ENCODE results near the gene BST1.

Gene BST1, protein sequence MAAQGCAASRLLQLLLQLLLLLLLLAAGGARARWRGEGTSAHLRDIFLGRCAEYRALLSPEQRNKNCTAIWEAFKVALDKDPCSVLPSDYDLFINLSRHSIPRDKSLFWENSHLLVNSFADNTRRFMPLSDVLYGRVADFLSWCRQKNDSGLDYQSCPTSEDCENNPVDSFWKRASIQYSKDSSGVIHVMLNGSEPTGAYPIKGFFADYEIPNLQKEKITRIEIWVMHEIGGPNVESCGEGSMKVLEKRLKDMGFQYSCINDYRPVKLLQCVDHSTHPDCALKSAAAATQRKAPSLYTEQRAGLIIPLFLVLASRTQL

DNA sequence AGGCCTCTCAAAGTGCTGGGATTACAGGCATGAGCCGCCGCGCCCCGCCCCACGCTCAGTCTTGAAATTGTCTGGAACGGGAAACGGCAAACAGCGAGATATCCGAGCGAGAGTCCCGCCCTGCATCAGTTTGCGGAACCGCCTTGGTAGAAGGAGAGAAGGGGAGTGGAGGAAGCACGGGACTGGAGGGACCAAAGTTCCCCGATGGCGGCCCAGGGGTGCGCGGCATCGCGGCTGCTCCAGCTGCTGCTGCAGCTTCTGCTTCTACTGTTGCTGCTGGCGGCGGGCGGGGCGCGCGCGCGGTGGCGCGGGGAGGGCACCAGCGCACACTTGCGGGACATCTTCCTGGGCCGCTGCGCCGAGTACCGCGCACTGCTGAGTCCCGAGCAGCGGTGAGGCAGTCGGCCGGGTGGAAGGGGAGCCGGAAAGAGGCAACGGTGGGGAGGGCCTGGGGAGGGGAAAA, at the start of gene BST1:
Gene BST1, plus strand, starts transcription at position 125 of the 463 bp plus-strand sequence. Its CDS starts 80 bp downstream, at position 205.
- DNase-seq: peak; percentile 89

- DNase-seq: no peak
These were observed 49.4 kb upstream of the BST1 start for GRCh38 chr4:15653420-15653819.

DNA sequence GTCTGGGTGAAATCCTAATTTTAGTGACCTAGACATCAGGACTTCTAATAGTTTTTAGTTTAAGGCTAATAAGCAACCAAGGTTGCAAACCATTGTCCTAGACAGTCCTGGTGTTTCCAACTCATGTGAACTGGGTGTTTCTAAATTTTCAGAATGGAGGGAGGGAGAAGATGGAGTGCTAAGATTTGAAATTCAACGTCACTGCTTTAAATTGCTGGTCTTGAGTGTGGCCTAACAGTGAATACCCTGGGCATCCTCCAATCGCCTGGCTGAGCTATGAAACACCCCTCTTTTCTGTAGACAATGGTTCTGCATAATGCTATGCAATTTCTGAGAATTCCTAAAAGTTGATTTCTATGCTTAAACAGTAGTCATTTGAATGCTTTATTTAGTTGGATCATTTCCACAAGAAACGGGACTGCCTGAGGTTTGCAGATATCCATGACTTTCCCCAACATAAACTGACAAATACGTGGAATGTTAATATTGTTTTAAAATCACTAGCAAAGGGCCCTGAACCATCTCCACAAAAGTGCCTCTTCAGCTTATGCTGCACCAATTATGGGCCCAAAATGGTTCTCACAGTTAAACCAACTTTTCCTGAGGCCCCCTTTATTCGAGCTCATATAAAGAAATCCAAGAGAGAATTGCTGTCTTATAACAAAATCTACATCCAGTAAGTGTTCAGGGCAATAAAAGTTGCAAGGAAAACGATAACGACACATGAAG, 48.8 kb upstream of the BST1 start:
- peak; percentile 94 for DNase-seq

GRCh38 chr4:15654593-15655222, 48.2 kb upstream of the BST1 start:
- peak; percentile 63 for DNase-seq

DNA sequence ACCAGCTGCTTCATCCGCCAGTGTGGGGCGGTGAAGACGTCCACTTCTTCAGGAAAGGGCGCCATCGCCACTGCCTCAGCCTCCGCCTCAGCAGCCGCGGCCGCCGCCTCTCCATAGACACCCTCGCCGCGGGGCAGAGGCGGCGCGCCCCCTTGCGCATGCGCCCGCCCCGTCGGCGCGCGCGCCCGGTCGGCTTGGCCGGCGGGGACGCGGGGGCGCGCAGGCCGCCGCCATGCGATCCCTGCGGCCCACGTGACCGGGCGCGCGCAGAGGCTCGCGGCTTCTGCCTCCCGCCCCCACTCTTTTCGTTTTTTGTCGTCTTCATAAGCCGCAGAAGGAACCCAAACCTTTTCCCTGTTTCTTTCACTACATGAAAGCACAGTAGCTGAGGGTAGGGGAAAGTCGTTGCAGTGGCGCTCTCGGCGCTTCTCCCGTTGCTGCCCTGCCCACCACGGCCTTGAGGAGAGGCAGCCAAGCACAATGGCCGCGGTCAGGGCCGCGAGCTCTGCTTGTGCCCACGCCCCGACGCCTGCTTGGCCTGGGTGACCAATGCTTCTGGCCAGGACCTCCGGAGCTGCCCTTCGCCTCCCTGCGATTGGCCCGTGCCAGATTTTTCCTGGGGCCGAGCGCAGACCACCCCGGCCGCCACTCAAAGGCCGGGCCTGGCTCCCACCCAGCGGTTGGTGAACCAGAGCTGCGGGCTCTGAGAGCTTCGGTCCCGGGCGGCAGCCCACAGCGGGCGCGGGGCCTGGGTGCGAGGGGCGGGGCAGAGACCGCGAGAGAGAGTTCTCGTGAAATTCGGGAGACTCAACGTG, 47.4 kb upstream of the BST1 start, which contains the start of gene FBXL5:
Gene FBXL5, minus strand, starts transcription at position 135 of the 815 bp plus-strand sequence. Its CDS starts 70 bp downstream, at position 65.
- DNase-seq: peak; percentile 94

DNA sequence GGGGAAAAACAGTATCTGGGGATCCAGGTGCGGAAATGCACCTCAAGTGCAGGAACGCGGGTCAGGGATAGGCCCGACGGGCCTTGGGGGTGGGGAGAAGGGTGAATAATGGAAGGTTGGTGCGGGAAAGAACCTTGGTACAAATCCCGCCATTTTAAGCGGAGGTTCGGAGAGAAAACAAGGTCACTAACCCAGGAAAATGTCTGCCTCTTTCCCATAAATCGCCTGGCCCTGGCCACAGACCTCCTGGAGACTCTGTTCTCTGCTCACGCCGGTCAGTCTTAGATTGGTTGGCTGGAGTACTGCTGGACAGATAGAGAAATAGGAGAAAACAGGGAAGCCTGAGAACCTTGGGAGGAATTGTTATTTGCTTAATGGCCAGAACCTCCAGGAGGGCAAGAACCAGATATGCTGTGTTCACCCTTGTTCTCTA, 46.8 kb upstream of the BST1 start:
- DNase-seq: no peak

DNA sequence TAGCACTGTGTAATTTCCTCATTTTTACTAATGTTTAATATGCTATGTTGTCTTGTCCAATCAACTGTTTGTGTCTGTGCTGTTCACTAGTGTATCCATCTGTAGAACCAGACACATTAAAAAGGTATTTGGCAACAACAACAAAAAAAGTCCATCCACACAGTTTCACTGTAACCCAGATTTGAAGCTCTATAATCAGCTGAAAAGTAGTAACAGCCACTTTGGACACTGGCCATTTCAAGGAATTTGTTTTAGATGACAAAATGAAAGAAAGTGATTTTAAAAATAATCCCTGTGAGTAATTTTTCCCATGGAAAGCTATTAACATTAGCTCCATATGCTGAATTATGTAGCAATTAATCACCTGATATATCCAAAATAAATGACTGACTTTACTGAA, 45.5 kb upstream of the BST1 start:
- DNase-seq: no peak

DNA sequence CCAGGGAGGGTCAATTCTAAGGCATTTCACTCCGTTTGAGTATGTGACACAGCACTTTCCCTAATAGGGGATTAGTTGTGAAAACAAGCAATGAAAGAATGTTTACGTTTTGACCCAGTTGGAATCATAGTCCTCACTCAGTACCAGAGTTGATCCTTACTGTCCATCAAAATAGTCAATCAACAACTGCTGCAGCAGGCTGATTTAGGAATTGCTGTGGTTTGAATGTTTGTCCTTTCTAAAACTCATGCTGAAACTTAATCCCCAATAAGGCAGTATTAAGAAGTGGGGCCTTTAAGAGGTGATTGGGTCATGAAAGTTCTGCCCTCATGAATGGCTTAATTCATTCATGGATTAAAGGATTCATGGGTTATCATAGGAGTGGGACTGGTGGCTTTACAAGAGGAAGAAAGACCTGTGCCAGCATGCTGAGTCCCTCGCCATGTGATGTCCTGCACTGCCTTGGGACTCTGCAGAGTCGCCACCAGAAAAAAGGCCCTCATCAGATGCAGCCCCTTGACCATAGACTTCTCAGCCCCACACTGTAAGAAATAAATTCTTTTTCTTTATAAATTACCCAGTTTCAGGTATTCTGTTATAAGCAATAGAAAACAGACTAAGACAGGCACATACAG, 44.6 kb upstream of the BST1 start:
- no peak for DNase-seq

DNA sequence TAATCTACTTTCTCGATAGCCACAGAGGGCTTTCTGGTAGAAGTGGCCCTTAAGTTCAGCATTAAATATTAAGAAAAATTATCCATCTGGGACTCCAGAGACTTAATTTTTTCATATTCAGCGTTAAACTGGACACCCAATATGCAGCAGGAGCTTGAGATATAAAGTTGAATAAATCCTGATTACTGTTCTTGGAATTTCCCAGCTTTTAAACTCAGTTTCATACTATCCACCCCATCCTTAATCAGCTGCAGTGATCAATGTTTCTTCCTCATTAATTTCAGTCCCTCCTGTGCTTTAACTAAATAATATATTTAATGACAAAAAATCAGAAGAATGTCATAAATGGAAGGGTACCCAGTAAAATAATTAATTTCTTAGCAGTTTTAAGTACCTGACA, 44.1 kb upstream of the BST1 start:
- no peak for DNase-seq

GRCh38 chr4:15659768-15660570, 42.9 kb upstream of the BST1 start:
- DNase-seq: peak; percentile 82

DNA sequence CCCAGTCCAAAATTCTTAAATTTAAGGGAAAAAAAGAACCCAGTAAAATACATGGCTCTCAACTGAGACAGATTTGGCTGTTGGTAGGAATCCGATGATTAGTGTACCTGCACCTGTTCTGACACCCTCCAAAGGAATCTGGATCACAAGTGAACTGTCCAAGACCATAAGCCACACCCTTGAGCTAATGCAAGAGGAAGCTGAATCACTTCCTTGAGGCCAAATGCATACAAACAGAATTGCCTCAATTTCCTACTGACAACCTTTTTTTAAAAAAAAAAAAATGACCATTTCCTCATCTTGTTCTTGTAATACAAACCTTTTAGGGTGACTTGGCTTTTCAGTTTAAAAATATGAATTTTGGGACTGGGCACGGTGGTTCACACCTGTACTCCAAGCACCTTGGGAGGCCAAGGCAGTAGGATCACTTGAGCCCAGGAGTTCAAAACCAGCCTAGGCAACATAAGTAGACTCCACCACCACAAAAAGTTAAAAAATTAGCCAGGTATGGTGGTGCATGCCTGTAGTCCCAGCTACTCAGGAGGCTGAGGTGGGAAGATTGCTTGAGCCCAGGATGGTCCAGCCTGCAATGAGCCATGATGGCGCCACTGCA, 37.0 kb upstream of the BST1 start:
- DNase-seq: peak; percentile 61

GRCh38 chr4:15667006-15667405, 35.9 kb upstream of the BST1 start:
- DNase-seq: no peak

DNA sequence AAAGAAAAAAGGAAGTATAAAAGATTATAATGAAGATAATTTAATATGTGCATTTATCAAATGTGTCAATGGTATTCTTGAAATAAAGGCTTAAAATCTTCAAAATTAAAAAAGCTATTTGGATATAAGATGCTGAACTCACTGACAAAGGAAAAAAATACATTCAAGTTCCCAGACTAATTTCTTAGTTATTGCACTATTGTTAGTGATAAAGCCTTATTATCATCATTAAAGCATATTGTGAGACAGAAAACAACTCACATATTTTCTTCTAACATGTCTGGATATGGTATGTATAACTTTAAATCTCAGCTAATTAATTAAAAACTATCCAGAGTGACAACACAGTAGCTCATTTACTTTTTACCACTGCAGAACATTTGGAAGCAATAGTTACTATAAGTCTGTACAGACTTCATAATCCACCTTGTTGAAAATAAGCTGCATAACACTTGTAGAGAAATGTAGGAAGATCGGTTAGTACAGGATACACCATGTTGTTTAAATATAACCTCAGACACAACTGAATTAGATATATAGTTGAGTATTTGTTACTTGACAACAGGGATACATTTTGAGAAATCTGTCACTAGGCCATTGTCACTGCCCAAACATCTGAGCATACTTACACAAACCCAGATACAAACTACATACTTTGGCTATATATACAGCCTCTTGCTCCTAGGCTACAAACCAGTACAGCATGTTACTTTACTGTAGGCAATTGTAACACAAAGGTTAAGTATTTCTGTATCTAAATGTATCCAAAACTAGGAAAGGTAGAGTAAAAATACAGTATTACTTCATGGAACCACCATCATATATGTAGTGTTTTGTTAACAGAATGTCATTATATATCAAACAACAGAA, 34.1 kb upstream of the BST1 start:
- no peak for DNase-seq

GRCh38 chr4:15670576-15670975, 32.3 kb upstream of the BST1 start:
- no peak for DNase-seq

DNA sequence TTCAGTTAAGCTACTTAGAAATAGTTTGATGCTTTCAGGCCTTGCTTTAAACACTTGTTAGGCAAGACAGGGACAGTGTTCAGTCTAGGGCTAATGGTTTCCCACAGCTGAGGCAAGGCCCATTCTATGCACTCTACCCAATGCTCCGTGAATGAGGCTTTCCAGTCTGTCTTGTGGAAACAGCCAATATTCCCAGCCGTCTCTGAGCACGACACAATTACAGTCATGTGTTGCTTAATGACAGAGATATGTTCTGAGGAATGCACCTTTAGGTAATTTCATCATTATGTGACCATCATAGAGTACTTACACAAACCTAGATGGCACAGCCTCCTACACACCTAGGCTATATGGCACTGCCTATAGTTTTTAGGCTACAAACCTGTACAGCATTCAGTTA, 30.8 kb upstream of the BST1 start:
- DNase-seq: no peak

DNA sequence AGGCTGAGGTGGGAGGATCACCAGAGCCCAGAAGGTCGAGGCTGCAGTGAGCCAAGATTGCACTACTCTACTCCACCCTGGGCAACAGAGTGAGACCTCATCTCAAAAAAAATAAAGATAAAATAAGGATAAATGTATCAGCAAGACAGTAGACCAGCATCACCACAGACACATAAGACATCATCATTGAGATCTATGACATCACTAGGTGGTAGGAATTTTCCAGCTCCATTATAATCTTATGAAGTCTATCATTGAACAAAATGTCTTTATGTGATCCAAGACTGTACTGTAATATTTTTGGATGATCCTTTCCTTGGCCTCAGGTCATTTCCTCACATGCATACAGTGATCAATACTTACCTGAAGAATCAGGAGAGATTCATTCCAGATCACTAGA, 29.5 kb upstream of the BST1 start:
- no peak for DNase-seq

GRCh38 chr4:15674046-15674445, 28.8 kb upstream of the BST1 start:
- no peak for DNase-seq

- no peak for DNase-seq
These were observed 27.9 kb upstream of the BST1 start for GRCh38 chr4:15674926-15675325.

DNA sequence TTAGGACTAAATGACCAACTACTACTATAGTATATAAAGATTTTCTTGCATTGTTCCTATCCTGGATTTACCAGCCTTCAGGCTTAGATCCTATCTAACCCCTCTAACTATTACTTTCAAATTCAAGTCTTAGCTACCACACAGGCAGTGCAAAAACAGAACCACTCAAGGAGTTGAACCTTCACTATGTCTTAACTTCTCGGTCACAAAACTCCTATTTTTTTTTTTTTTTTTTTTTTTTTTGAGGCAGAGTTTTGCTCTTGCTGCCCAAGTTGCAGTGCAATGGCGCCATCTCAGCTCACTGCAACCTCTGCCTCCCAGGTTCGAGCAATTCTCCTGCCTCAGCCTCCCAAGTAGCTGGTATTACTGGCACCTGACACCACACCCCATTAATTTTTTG, 27.5 kb upstream of the BST1 start:
- DNase-seq: no peak

DNA sequence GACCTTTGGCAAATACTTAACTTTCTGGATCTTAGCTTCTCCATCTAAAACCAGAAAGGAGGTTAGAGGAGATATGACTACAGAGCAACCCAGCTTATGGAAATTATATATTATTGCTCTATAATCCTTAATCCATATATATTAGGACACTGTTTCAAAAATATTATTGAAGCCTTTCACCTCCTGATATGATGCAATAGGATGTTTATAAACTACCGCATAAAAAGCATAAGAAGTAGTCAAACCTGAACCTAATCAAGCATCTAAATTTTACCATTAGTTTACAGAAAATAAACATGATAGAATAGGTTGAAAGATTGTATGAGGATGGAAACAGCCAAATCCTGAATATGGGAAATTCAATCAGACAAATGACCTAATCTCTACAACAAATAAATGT, 26.8 kb upstream of the BST1 start:
- no peak for DNase-seq

Data from hematopoietic multipotent progenitor cell treated with erythropoietin and hydrocortisone succinate and interleukin-3 and kit ligand, for 4 days (in vitro differentiated cells).